PC-3 (cell line): ENCODE data around the gene PTGES. TPM values are rescaled to one million over a fixed set of nuclear protein-coding genes. Genes with fewer than 3 reads are reported as not detected.

Experiments used
- ATAC-seq: fragments of 200-7000 bp; cut with Tn5 transposase; 2 replicates; pipeline ENCODE4 v1.9.1; 2020; ENCODE audit warnings: mild to moderate bottlenecking, moderate library complexity
- BruUV-seq: library from RNA; stranded (reverse); fragments of 400-500 nt; replicated peaks from 2 replicates; lab custom pipeline; 2021; lab: Mats Ljungman, UMichigan
- CTCF ChIA-PET: fragments of 300-600 bp; sonication (Branson Sonifier 250); formaldehyde crosslinking; loops from one replicate; lab custom pipeline; 2022; ENCODE audit warnings: antibody characterized with exemption; lab: Charles Lee
- POLR2A ChIA-PET: fragments of 300-600 bp; sonication (Branson Sonifier 250); formaldehyde crosslinking; loops from one replicate; lab custom pipeline; 2022; ENCODE audit warnings: antibody characterized with exemption; ENCODE audit not compliant: unreplicated experiment; lab: Charles Lee
- DNase-seq: peaks from one replicate; pipeline ENCODE4 v3.0.0-alpha.2; 2015
- H2AFZ ChIP-seq: fragments of 300-600 bp; sonication (generic); 2 replicates; pipeline ENCODE4 v1.6.0; 2016; ENCODE audit warnings: antibody characterized with exemption, low read length
- H3F3A ChIP-seq: fragments of 300-600 bp; sonication (generic); one replicate; pipeline ENCODE4 v1.6.0; 2017; ENCODE audit warnings: antibody characterized with exemption, low read length, control low read depth, mild to moderate bottlenecking; ENCODE audit not compliant: unreplicated experiment
- H3K27ac ChIP-seq: fragments of 300-600 bp; sonication (generic); 2 replicates; pipeline ENCODE4 v1.5.1; 2016; ENCODE audit warnings: mild to moderate bottlenecking, low read length
- H3K27me3 ChIP-seq: fragments of 300-600 bp; sonication (generic); 2 replicates; pipeline ENCODE4 v1.6.1; 2016; ENCODE audit warnings: low read length, mixed read lengths
- H3K36me3 ChIP-seq: fragments of 300-600 bp; sonication (generic); 2 replicates; pipeline ENCODE4 v1.6.1; 2016; ENCODE audit warnings: low read depth, mixed run types, low read length, mixed read lengths
- H3K4me1 ChIP-seq: fragments of 300-600 bp; sonication (generic); 2 replicates; pipeline ENCODE4 v1.5.1; 2016; ENCODE audit warnings: low read length; ENCODE audit not compliant: insufficient read depth
- H3K4me2 ChIP-seq: fragments of 300-600 bp; sonication (generic); 2 replicates; pipeline ENCODE4 v1.6.0; 2016; ENCODE audit warnings: low read length
- H3K4me3 ChIP-seq: fragments of 300-600 bp; sonication (generic); 2 replicates; pipeline ENCODE4 v1.5.1; 2016; ENCODE audit warnings: mild to moderate bottlenecking, low read length, mixed read lengths
- H3K79me2 ChIP-seq: fragments of 300-600 bp; sonication (generic); 2 replicates; pipeline ENCODE4 v1.6.1; 2017; ENCODE audit warnings: low read length, mixed read lengths
- H3K9ac ChIP-seq: fragments of 300-600 bp; sonication (generic); 2 replicates; pipeline ENCODE4 v1.6.0; 2016; ENCODE audit warnings: mild to moderate bottlenecking, low read length
- H3K9me2 ChIP-seq: fragments of 300-600 bp; sonication (generic); replicated peaks from 2 replicates; pipeline ENCODE4 v1.6.1; 2016; ENCODE audit warnings: mixed run types, low read length, mixed read lengths
- H3K9me3 ChIP-seq: fragments of 300-600 bp; sonication (generic); 2 replicates; pipeline ENCODE4 v1.6.1; 2016; ENCODE audit warnings: low read length, mixed read lengths
- H4K20me1 ChIP-seq: fragments of 300-600 bp; sonication (generic); 2 replicates; pipeline ENCODE4 v1.6.1; 2016; ENCODE audit warnings: low read length, mixed read lengths
- CTCF ChIP-seq: fragments of 300-600 bp; sonication (generic); conservative IDR thresholded peaks from 2 replicates; pipeline ENCODE4 v1.5.1; 2017; ENCODE audit warnings: antibody characterized with exemption, low read depth, mild to moderate bottlenecking, low read length
- EZH2 ChIP-seq: fragments of 300-600 bp; sonication (generic); IDR thresholded peaks from one replicate; pipeline ENCODE4 v1.6.1; 2017; ENCODE audit warnings: antibody characterized with exemption, mild to moderate bottlenecking, low read length; ENCODE audit not compliant: unreplicated experiment
- EZH2phosphoT487 ChIP-seq: fragments of 300-600 bp; sonication (generic); IDR thresholded peaks from 2 replicates; pipeline ENCODE4 v1.6.1; 2018; ENCODE audit warnings: mild to moderate bottlenecking, antibody characterized with exemption, low read length, borderline replicate concordance
- intact Hi-C: fragments of 100-400 bp; cut with micrococcal nuclease; formaldehyde crosslinking; loops from 2 replicates; pipeline ENCODE4 v1.9.0; 2023
- total RNA-seq: library from RNA; depleted of rRNA; stranded (reverse); fragments of >200 nt; gene quantifications from 2 replicates; pipeline ENCODE4 v1.2.3, GENCODE V29; 2014

The PTGES gene
- total RNA-seq, 1 experiment from 2014 or later, result 21.0 TPM

GRCh38 chr9:129768486-129768885 lies 15.6 kb upstream of the PTGES start:
- CTCF ChIA-PET, result interaction anchor here (0.6 kb wide), 1 partner anchor 22 kb away, joined by 8 read pairs; no protein-coding TSS in a partner anchor
- Histone ChIP-seq H3K27me3 (no peaks in the 10 kb centered on the region), H3K4me3 (no peak overlapping the region), H3K9me3 (no peaks in the 10 kb centered on the region), H3K4me2 (no peak overlapping the region), H3F3A (no peaks in the 10 kb centered on the region), H3K9me2 (no peaks in the 10 kb centered on the region), H4K20me1 (no peaks in the 10 kb centered on the region), H3K79me2 (no peaks in the 10 kb centered on the region), H2AFZ (no peak overlapping the region), H3K27ac (no peak overlapping the region), H3K4me1 (peaks cover 5% of the 10 kb centered on the region), H3K36me3 (no peaks in the 10 kb centered on the region), H3K9ac (no peak overlapping the region)
- TF ChIP-seq EZH2 (no peak), CTCF (no peak), EZH2phosphoT487 (no peak)
- DNase-seq (no peak), ATAC-seq (no peak)
- intact Hi-C loops, result no loop called here
- BruUV-seq, result no TSS peak
- POLR2A ChIA-PET, result no interaction called here

- no peaks in the 10 kb centered on the region for H3K9me2 ChIP-seq
- POLR2A ChIA-PET, result no interaction called here
- no peaks in the 10 kb centered on the region for H3K79me2 ChIP-seq
- H2AFZ ChIP-seq, result no peak overlapping the region
- no peaks in the 10 kb centered on the region for H4K20me1 ChIP-seq
- CTCF ChIA-PET, result no interaction called here
- H3F3A ChIP-seq, result no peaks in the 10 kb centered on the region
- no peak overlapping the region for H3K4me2 ChIP-seq
- BruUV-seq, result no TSS peak
- H3K4me1 ChIP-seq, result peaks cover 20% of the 10 kb centered on the region
- ATAC-seq (no peak), DNase-seq (no peak)
- no peak overlapping the region for H3K4me3 ChIP-seq
- H3K9me3 ChIP-seq, result no peaks in the 10 kb centered on the region
- H3K36me3 ChIP-seq, result no peaks in the 10 kb centered on the region
- no peak overlapping the region for H3K27ac ChIP-seq
- H3K27me3 ChIP-seq, result no peaks in the 10 kb centered on the region
- intact Hi-C loops, result no loop called here
- no peak for TF ChIP-seq EZH2
- TF ChIP-seq EZH2phosphoT487, result no peak
- no peak for TF ChIP-seq CTCF
- no peak overlapping the region for H3K9ac ChIP-seq
Measured at GRCh38 chr9:129765764-129766317, 13.0 kb upstream of the PTGES start.
